Measurements from ENCODE around the gene F2.
"Not testable (repeated sequence)": the region's sequence is repeated elsewhere in the genome, so short reads cannot be mapped to it uniquely, and the experiment has no call there.

Gene F2

DNA sequence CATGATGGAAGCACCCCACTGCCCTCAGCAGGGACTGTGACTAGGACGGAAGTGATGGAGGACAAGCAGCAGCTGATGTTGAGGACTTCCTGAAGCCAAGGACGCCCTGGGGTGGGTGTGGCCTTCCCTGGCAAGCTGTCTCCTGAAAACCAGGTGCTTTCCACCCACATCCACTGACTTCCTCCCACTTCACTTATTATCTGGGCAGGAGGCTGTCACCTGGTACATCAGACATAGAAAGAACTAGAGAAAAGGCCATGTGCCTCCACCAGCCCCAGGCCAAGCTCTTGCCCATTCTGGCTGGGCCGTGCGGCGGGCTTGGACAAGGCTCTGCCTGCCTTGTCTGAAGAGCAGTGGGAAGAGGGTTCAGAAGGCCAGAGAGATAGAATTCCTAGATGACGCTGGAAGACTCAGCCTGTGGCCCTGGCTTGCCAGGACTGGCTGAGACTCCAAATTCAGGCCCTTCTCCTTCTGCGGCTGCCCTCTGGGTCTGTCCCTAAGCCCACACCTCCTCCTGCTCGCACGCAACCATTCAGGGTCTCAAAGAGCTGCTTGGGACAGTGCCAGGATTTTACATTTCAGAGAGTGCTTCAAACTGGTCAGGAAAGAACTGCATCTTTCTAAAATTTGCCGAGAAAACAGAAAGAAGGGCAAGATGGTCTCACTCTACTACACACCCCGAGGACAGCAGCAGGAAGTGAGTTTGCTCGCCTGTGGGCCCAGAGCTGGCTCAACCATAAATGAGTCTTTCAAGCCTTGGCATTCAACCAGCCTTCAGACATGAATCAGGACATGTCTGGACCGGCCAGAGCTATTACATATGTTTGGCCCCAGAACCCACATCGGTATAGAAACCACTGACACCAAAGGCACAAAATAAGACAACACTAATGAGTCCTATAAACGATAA lies 31.9 kb upstream of the F2 start:
- peak; percentile 58 for DNase-seq

DNA sequence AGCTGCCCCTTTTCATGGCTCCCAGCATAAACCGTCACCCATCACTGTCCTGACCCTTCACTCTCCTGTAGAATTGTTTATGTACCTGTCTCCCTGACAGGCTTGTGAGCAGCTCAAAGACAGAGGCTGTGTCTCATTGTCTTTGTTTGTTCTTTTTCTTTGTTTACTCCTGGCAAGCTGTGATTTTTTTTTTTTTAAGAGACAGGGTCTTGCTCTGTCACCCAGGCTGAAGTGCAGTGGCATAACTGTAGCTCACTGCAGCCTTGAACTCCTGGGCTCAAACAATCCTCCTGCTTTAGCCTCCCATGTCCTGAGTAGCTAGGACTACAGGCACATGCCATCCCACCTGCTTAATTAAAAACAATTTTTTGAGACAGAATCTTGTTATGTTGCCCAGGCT lies 28.3 kb upstream of the F2 start:
- DNase-seq = no peak

DNA sequence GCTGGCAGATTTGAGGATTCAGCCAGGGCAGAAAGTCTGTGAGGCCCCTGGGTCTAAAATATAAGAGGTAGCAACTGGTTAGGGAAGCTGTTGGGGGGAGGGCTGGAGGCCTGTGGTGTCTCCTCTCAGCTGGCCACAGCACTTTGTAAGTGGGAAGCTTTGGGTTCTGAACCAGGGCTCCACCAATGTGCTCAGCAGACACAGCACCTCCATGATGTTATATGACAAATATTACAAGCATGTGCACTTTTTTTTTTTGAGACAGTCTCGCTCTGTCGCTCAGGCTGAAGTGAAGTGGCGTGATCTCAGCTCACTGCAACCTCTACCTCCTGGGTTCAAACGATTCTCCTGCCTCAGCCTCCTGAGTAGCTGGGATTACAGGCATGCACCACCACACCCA lies 26.6 kb upstream of the F2 start:
- DNase-seq = no peak

- DNase-seq = no peak
These were observed 25.4 kb upstream of the F2 start for GRCh38 chr11:46693597-46694012.

DNA sequence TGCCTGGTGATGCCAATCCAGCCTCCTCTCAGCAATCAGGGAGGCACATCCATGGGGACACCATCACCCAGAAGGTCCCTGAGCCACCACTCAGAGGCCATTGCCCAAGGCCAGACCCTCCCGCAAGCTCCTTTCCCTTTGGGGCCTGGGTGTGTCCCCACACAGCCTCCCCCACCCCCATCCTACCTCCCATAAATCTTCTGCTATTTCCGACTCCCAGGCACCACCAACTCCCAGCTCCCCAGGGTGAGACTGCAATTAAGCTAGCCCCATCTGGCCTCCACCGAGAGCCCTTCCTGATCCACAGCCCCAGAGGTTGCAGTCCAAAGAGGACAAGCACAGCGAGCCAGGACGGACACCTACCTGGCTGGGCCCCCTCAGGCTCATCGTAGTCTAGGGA lies 24.9 kb upstream of the F2 start:
- DNase-seq = no peak

- DNase-seq = no peak
These were observed 24.4 kb upstream of the F2 start for GRCh38 chr11:46694607-46695006.

GRCh38 chr11:46695345-46696211 lies 23.4 kb upstream of the F2 start:
- DNase-seq = no peak

DNA sequence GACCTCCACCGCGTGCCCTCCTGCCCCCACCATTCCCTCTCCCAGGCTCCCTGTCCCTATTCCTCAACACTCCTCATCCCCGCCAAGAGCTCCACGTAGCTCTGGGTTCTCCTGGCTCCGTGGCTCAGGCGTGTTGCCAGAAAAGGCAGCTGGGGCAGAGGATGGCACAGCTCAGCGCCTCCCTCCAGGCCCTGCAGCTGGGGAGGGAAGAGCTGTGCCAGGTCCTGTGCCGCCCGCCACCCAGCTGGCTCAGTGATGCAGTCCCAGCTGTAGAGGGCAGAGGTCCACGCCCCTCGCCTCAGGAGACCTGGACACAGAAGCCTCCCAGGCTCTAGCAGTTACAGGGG lies 22.8 kb upstream of the F2 start:
- DNase-seq = peak; percentile 44

DNA sequence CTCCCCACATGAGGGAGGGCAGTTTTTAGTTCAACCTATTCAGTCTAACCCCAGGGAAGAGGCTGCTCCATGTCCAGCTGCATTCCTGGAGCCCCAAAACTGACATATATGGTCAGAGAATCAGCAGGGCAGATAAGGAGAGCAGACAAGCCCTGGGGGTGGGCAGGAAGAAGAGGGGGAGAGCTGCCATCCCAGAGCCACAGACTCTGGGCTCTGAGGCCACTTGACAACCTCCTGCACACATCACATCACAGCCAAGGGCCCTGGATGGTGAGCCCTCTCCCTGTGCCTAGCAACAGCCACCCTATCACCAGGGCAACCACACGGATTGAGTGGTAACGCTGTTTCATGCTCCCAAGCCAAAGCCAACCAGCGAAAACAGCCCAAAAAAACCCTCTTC lies 21.7 kb upstream of the F2 start:
- peak; percentile 88 for DNase-seq

GRCh38 chr11:46697723-46698122 lies 21.3 kb upstream of the F2 start:
- DNase-seq = no peak

GRCh38 chr11:46698597-46698996 lies 20.4 kb upstream of the F2 start:
- no peak for DNase-seq

DNA sequence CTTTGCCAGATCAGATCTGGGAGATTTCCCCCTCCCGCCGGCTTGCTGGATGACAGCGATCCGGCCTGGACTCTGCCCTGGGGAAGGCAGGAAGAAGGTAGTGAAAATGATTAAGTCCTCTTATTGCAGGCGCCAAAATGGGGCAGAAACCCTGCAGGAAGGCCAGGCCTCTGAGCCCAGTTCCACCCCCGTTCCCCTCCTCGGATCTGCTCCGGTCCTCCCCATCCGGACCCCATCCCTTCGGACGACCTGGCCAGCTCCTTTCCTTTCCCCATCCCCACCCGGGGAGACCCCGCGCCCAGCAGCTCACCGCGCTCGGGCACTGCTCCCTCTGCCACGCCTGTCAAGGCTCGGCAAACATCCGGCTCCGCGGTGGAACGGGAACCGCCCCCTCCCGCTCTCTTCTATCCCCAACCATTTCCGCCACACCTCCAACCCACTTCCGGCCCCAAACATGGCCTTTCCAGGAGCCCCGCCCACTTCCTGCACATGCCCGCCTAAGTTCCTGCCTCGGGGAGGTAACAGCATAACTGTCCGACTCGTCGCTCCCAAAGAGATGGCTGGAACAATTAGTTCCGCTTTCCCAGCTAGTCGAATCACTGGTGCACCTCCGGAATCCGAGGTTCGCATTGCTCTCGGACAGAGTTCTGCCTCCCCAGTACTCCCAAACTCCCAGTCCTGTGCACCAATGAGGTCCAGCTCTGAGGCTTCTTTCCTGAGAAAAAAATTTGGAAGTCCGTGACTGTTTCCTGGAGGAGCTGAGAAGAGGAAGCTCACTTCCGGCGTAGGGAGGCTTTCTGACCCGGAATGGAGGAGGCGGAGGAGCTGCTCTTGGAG lies 18.6 kb upstream of the F2 start, which contains the start of the genes ARHGAP1 and ZNF408:
Gene ARHGAP1 (minus strand): TSS at position 379 of the 837 bp plus-strand sequence. CDS start 4,512 bp downstream, outside the sequence.
Gene ZNF408 (plus strand): TSS at position 791 of the 837 bp plus-strand sequence. CDS start 17 bp downstream, at position 808.
- DNase-seq = peak; percentile 98

- DNase-seq = no peak
These were observed 17.8 kb upstream of the F2 start for GRCh38 chr11:46701078-46701654.

DNA sequence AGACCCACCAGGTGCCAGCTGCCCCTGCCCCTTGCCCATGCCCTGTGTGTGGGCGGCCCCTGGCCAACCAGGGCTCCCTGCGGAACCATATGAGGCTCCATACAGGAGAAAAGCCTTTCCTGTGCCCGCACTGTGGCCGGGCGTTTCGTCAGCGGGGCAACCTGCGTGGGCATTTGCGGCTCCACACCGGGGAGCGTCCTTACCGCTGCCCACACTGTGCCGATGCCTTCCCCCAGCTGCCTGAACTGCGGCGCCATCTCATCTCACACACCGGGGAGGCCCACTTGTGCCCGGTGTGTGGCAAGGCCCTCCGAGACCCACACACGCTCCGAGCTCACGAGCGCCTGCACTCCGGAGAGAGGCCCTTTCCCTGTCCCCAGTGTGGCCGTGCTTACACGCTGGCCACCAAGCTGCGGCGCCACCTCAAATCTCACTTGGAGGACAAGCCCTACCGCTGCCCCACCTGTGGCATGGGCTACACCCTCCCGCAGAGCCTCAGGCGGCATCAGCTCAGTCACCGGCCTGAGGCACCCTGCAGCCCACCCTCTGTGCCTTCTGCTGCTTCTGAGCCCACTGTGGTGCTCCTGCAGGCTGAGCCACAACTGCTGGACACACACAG lies 13.8 kb upstream of the F2 start:
- no peak for DNase-seq

DNA sequence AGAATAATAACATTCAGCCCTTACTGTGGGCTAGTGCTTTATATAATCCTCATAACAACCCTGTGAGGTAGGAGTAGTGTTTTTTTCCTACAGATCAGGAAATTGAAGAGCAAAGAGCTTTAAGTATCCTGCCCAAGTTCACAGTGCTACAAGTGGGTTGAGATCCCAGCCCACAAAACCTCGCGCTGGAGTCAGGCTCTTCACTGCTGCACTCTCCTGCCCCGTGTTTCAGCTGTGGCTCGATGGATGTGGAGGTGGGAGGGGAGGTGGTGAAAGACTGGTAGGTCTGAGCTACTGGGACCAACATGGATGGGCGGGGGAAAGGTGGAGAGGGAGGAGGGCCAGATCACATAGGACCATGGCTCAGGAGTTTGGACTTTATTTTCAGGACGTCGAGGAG lies 12.1 kb upstream of the F2 start:
- no peak for DNase-seq

GRCh38 chr11:46709351-46709750 lies 9.7 kb upstream of the F2 start:
- DNase-seq = not testable (repeated sequence)

DNA sequence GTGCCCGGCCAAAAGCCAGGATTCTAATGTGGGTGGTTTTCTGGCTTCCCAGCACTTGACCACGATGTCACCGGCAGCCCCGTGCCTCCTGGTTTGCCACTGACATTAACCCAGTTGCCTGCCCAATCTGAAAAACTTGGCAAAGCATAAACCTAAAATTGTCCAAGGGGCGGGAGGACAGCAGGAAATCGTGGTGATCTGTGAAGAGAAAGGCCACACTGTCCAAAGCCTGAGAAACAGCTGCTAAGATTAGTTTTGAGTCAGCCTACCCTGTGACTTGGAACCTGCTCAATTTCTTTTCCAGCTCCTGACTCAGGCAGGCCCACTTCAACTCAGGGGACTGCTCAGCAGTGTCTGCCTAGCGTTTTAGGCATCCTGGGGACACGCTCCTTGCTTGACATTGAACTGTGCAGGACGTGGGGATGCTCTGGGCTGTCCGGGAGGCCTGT lies 8.2 kb upstream of the F2 start:
- DNase-seq = no peak

DNA sequence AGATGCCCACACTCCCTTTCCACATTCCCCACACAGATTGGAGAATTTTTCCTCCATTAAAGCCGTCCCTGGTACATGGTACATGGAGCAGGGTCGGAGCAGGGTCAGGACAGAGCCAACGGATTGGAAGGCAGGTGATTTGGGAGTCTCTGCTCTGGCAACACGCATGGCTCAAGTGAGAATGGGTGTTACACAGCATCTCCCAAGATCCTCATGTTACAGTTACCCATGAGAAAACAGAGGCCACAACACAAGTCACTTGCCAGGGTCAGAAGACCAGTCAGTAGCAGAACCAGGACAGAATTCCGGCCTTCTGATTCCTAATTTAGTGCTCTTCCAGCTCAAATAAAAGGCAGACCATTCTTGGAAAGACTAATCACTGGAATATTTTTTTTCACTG lies 7.7 kb upstream of the F2 start:
- DNase-seq = no peak

DNA sequence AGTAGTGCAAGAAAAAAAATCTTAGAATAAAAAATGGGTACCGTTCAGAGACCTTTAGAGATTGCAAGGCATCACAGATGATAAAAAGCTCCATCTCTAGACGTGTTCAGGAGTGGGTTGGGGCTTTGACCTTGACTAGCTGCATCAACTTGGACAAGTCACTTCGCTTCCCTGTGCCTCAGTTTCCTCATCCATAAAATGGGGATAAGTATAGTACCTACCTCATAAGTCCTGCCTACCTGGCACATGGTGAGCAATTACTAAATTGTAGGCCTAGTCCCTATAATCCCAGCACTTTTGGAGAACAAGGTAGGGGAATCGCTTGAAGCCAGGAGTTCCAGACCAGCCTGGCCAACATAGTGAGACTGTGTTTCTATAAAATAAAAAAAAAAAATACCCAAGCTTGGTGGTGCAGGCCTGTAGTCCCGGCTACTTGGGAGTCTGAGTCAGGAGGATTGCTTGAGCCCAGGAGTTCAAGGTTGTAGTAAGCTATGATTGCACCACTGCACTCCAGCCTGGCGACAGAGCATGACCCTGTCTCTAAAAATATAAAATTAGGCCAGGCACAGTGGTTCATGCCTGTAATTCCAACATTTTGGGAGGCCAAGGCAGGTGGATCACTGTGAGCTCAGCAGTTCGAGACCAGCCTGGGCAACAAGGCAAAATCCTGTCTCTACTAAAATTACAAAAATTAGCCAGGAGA lies 6.0 kb upstream of the F2 start:
- DNase-seq = no peak

DNA sequence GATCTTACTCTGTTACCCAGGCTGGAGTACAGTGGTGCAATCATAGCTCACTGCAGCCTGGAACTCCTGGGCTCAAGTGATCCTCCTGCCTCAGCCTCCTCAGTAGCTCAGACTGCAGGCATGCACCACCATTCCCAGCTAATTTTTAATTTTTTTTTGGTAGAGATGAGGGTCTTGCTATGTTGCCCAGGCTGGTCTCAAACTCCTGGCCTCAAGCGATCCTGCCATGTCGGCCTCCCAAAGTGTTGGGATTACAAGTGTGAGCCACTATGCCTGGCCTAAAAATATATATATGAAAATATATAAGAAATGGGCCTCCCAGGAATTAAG lies 1.2 kb upstream of the F2 start:
- not testable (repeated sequence) for DNase-seq

All from DMS79 (cell line).